HG03095 (cell line): ENCODE measurements around the gene CNTNAP5.

ENCODE experiments used
- ATAC-seq: cut with Tn5 transposase; IDR thresholded peaks from one replicate; pipeline ENCODE4 v1.9.1; 2021; ENCODE audit warnings: moderate library complexity; ENCODE audit not compliant: unreplicated experiment

Gene CNTNAP5

GRCh38 chr2:124663645-124663997 lies 638.5 kb downstream of the CNTNAP5 start:
- no peak for ATAC-seq

GRCh38 chr2:124664363-124664762 lies 639.3 kb downstream of the CNTNAP5 start:
- no peak for ATAC-seq

GRCh38 chr2:124666976-124667375 lies 641.9 kb downstream of the CNTNAP5 start:
- ATAC-seq = no peak

- ATAC-seq = no peak
Measured at GRCh38 chr2:124668161-124668560, 643.1 kb downstream of the CNTNAP5 start.

GRCh38 chr2:124670187-124670586 lies 645.1 kb downstream of the CNTNAP5 start:
- no peak for ATAC-seq

- ATAC-seq = no peak
Measured at GRCh38 chr2:124678043-124678442, 653.0 kb downstream of the CNTNAP5 start.

- no peak for ATAC-seq
Measured at GRCh38 chr2:124683536-124684428, 658.7 kb downstream of the CNTNAP5 start.

GRCh38 chr2:124689348-124689747 lies 664.3 kb downstream of the CNTNAP5 start:
- no peak for ATAC-seq

GRCh38 chr2:124692216-124692615 lies 667.1 kb downstream of the CNTNAP5 start:
- no peak for ATAC-seq

- ATAC-seq = no peak
Measured at GRCh38 chr2:124692707-124693106, 667.6 kb downstream of the CNTNAP5 start.

GRCh38 chr2:124693156-124693555 lies 668.1 kb downstream of the CNTNAP5 start:
- ATAC-seq = no peak

- ATAC-seq = no peak
Measured at GRCh38 chr2:124698979-124699565, 674.0 kb downstream of the CNTNAP5 start.

GRCh38 chr2:124702777-124703176 lies 677.7 kb downstream of the CNTNAP5 start:
- ATAC-seq = no peak

GRCh38 chr2:124704071-124704925 lies 679.2 kb downstream of the CNTNAP5 start:
- ATAC-seq = no peak

GRCh38 chr2:124708661-124709060 lies 683.6 kb downstream of the CNTNAP5 start:
- ATAC-seq = no peak

GRCh38 chr2:124713969-124714368 lies 688.9 kb downstream of the CNTNAP5 start:
- no peak for ATAC-seq

GRCh38 chr2:124725187-124725586 lies 700.1 kb downstream of the CNTNAP5 start:
- no peak for ATAC-seq

GRCh38 chr2:124740636-124741035 lies 715.5 kb downstream of the CNTNAP5 start:
- no peak for ATAC-seq

- ATAC-seq = no peak
Measured at GRCh38 chr2:124753842-124754241, 728.8 kb downstream of the CNTNAP5 start.

- ATAC-seq = no peak
Measured at GRCh38 chr2:124755386-124755785, 730.3 kb downstream of the CNTNAP5 start.

- ATAC-seq = no peak
Measured at GRCh38 chr2:124756048-124756447, 731.0 kb downstream of the CNTNAP5 start.

GRCh38 chr2:124762388-124762787 lies 737.3 kb downstream of the CNTNAP5 start:
- no peak for ATAC-seq
